GM18907 (cell line): Measurements from ENCODE around the gene ADAMTS9.

ENCODE experiments used
- ATAC-seq: cut with Tn5 transposase; IDR thresholded peaks from one replicate; pipeline ENCODE4 v1.9.1; 2021; ENCODE audit warnings: mild to moderate bottlenecking, moderate library complexity; ENCODE audit not compliant: unreplicated experiment

Gene ADAMTS9

GRCh38 chr3:64687086-64687780 is 567 bp downstream of the ADAMTS9 start:
- no peak for ATAC-seq

- ATAC-seq: peak; percentile 60
These were observed 1.3 kb downstream of the ADAMTS9 start for GRCh38 chr3:64686446-64686908.

- ATAC-seq: peak; percentile 80
These were observed 1.9 kb downstream of the ADAMTS9 start for GRCh38 chr3:64685800-64686445.

GRCh38 chr3:64685331-64685799 is 2.4 kb downstream of the ADAMTS9 start:
- no peak for ATAC-seq

GRCh38 chr3:64684715-64685261 is 3.0 kb downstream of the ADAMTS9 start:
- no peak for ATAC-seq

- no peak for ATAC-seq
These were observed 6.0 kb downstream of the ADAMTS9 start for GRCh38 chr3:64681827-64682226.

GRCh38 chr3:64681015-64681414 is 6.8 kb downstream of the ADAMTS9 start:
- ATAC-seq: no peak

- no peak for ATAC-seq
These were observed 7.5 kb downstream of the ADAMTS9 start for GRCh38 chr3:64680334-64680733.

GRCh38 chr3:64677961-64678716 is 9.7 kb downstream of the ADAMTS9 start:
- ATAC-seq: no peak

GRCh38 chr3:64676831-64677230 is 11.0 kb downstream of the ADAMTS9 start:
- ATAC-seq: no peak

- ATAC-seq: no peak
These were observed 12.0 kb downstream of the ADAMTS9 start for GRCh38 chr3:64675687-64676247.

- ATAC-seq: no peak
These were observed 13.2 kb downstream of the ADAMTS9 start for GRCh38 chr3:64674591-64675076.

GRCh38 chr3:64673159-64673715 is 14.6 kb downstream of the ADAMTS9 start:
- ATAC-seq: no peak

- no peak for ATAC-seq
These were observed 19.0 kb downstream of the ADAMTS9 start for GRCh38 chr3:64668582-64669510.

- no peak for ATAC-seq
These were observed 19.8 kb downstream of the ADAMTS9 start for GRCh38 chr3:64667887-64668581.

- no peak for ATAC-seq
These were observed 20.7 kb downstream of the ADAMTS9 start for GRCh38 chr3:64667138-64667537.

- ATAC-seq: no peak
These were observed 21.6 kb downstream of the ADAMTS9 start for GRCh38 chr3:64666171-64666588.

- ATAC-seq: no peak
These were observed 23.4 kb downstream of the ADAMTS9 start for GRCh38 chr3:64664397-64664796.

- no peak for ATAC-seq
These were observed 28.2 kb downstream of the ADAMTS9 start for GRCh38 chr3:64659617-64659978.
